ENCODE data around the gene GLRX5. TPM values are rescaled to one million over a fixed set of nuclear protein-coding genes. Genes with fewer than 3 reads are reported as not detected.

The GLRX5 gene
- total RNA-seq, 2 donors from 2014 or later, result 62.4 to 63.4 TPM

GRCh38 chr14:95564060-95564459 lies 29.2 kb downstream of the GLRX5 start:
- Histone ChIP-seq H3K27ac (ENCODE audit: low read depth, low read length) (no peak overlapping the region), H3K9me3 (ENCODE audit: control insufficient read depth, low read length) (no peaks in the 10 kb centered on the region), H3K4me1 (ENCODE audit: control insufficient read depth, insufficient read depth, low read length) (peaks cover 4% of the 10 kb centered on the region), H3K27me3 (ENCODE audit: control insufficient read depth, insufficient read depth, low read length, poor library complexity, severe bottlenecking) (no peaks in the 10 kb centered on the region), H3K4me3 (ENCODE audit: low read length) (no peak overlapping the region), H3K36me3 (ENCODE audit: control insufficient read depth, insufficient read depth, low read length) (no peaks in the 10 kb centered on the region), H3K9ac (ENCODE audit: extremely low read depth, low read length, poor library complexity, severe bottlenecking) (no peak overlapping the region)
- no peaks in the 10 kb centered on the region for H3K36me3 Mint-ChIP-seq (ENCODE audit: low read depth)
- TF ChIP-seq CTCF (conservative IDR thresholded peaks at IDR 0.05), result no peak
- peak; percentile 39 for DNase-seq
- WGBS, 2 experiments (ENCODE audit: insufficient coverage in 1 of 2, insufficient read length in 1 of 2), result 66 to 72% methylated on average over 2 to 4 of the region's 4 CpGs
- H3K9me3 Mint-ChIP-seq, result no peaks in the 10 kb centered on the region
- H3K4me1 Mint-ChIP-seq, result peaks cover 9% of the 10 kb centered on the region
- no peak overlapping the region for H3K27ac Mint-ChIP-seq
- no peak overlapping the region for H3K4me3 Mint-ChIP-seq
- peaks cover 2% of the 10 kb centered on the region for H3K27me3 Mint-ChIP-seq (ENCODE audit: insufficient read depth)

DNA sequence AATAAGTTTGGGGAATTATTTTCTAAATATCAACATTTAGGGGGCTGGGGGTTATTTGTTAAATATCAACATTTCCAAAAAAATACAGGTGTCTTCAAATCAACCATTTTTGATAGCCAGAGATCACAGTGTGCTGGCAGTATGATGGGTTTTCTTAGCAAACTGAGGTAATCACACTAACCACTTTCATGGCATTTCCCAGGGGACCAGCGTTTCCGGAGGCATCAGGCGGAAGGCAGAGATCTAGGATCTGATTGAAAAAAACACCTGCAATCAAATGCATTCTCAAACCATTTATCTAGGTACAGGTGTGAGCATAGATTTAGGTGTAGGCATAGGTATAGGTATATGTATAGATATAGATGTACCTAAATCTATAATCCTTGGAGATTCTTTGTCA lies 34.6 kb downstream of the GLRX5 start:
- H3K36me3 ChIP-seq (ENCODE audit: control insufficient read depth, insufficient read depth, low read length), result no peaks in the 10 kb centered on the region
- H3K4me3 ChIP-seq (ENCODE audit: low read length), result no peak overlapping the region
- Mint-ChIP-seq H3K4me1 (peaks cover 12% of the 10 kb centered on the region), H3K36me3 (ENCODE audit: low read depth) (no peaks in the 10 kb centered on the region), H3K9me3 (no peaks in the 10 kb centered on the region), H3K27me3 (ENCODE audit: insufficient read depth) (no peaks in the 10 kb centered on the region), H3K4me3 (no peak overlapping the region), H3K27ac (no peak overlapping the region)
- DNase-seq, result no peak
- no peak overlapping the region for H3K27ac ChIP-seq (ENCODE audit: low read depth, low read length)
- no peak for TF ChIP-seq CTCF (conservative IDR thresholded peaks at IDR 0.05)
- H3K9me3 ChIP-seq (ENCODE audit: control insufficient read depth, low read length), result no peaks in the 10 kb centered on the region
- H3K27me3 ChIP-seq (ENCODE audit: control insufficient read depth, insufficient read depth, low read length, poor library complexity, severe bottlenecking), result no peaks in the 10 kb centered on the region
- WGBS, 2 experiments (ENCODE audit: insufficient coverage in 1 of 2, insufficient read length in 1 of 2), result 100% methylated on average over 3 of the region's 3 CpGs; no CpG with 5 or more reads in 1 of the 2 experiments
- no peak overlapping the region for H3K9ac ChIP-seq (ENCODE audit: extremely low read depth, low read length, poor library complexity, severe bottlenecking)
- peaks cover 4% of the 10 kb centered on the region for H3K4me1 ChIP-seq (ENCODE audit: control insufficient read depth, insufficient read depth, low read length)

DNA sequence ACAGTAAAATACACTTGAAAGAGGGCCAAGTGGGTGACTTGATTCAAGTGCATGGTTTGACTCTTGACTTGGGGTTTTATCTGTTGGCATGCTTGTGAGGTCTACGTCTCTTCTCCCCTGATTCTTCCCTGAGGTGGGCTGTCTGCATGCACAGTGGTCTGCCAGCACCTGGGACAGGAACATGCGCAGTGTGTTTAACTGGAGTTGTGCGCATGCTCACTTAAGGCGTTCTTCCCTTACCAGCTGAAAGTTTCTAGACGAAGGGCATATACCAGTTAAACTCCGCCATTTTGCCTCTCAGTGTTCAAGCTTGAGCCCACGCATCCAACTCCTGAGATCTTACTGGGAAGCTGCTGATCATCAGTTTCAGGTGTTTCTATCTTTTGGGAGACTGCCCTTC lies 38.5 kb downstream of the GLRX5 start:
- Histone ChIP-seq H3K9ac (ENCODE audit: extremely low read depth, low read length, poor library complexity, severe bottlenecking) (no peak overlapping the region), H3K27me3 (ENCODE audit: control insufficient read depth, insufficient read depth, low read length, poor library complexity, severe bottlenecking) (no peaks in the 10 kb centered on the region), H3K9me3 (ENCODE audit: control insufficient read depth, low read length) (no peaks in the 10 kb centered on the region), H3K36me3 (ENCODE audit: control insufficient read depth, insufficient read depth, low read length) (no peaks in the 10 kb centered on the region), H3K4me1 (ENCODE audit: control insufficient read depth, insufficient read depth, low read length) (peaks cover 13% of the 10 kb centered on the region), H3K27ac (ENCODE audit: low read depth, low read length) (no peak overlapping the region), H3K4me3 (ENCODE audit: low read length) (no peak overlapping the region)
- H3K4me3 Mint-ChIP-seq, result no peak overlapping the region
- H3K27ac Mint-ChIP-seq, result no peak overlapping the region
- H3K27me3 Mint-ChIP-seq (ENCODE audit: insufficient read depth), result no peaks in the 10 kb centered on the region
- no peak for DNase-seq
- WGBS, 2 experiments (ENCODE audit: insufficient coverage in 1 of 2, insufficient read length in 1 of 2), result 96 to 97% methylated on average over 7 of the region's 7 CpGs
- peaks cover 40% of the 10 kb centered on the region for H3K4me1 Mint-ChIP-seq
- no peaks in the 10 kb centered on the region for H3K36me3 Mint-ChIP-seq (ENCODE audit: low read depth)
- H3K9me3 Mint-ChIP-seq, result no peaks in the 10 kb centered on the region
- no peak for TF ChIP-seq CTCF (conservative IDR thresholded peaks at IDR 0.05)

Measured in endodermal cell (in vitro differentiated cells).